ENCODE data around the gene RSPH1. TPM values are rescaled to one million over a fixed set of nuclear protein-coding genes. Genes with fewer than 3 reads are reported as not detected.

RSPH1 gene
- total RNA-seq, 3 donors from 2014 or later: not detected

GRCh38 chr21:42465008-42465802 lies 30.8 kb downstream of the RSPH1 start:
- Mint-ChIP-seq H3K4me1 (ENCODE audit: low read depth) (peaks cover 59% of the 10 kb centered on the region), H3K36me3 (ENCODE audit: insufficient read depth) (no peaks in the 10 kb centered on the region), H3K9me3 (no peaks in the 10 kb centered on the region), H3K4me3 (no peak overlapping the region), H3K27me3 (ENCODE audit: low read depth) (peaks cover 2% of the 10 kb centered on the region)
- no peak for ATAC-seq
- no peak for DNase-seq

GRCh38 chr21:42463861-42464515 lies 32.0 kb downstream of the RSPH1 start:
- no peaks in the 10 kb centered on the region for H3K9me3 Mint-ChIP-seq
- no peaks in the 10 kb centered on the region for H3K36me3 Mint-ChIP-seq (ENCODE audit: insufficient read depth)
- no peaks in the 10 kb centered on the region for H3K27me3 Mint-ChIP-seq (ENCODE audit: low read depth)

GRCh38 chr21:42461881-42462877 lies 33.8 kb downstream of the RSPH1 start:
- no peaks in the 10 kb centered on the region for H3K27me3 Mint-ChIP-seq (ENCODE audit: low read depth)
- DNase-seq: no peak
- no peak for ATAC-seq
- H3K9me3 Mint-ChIP-seq: no peaks in the 10 kb centered on the region
- peaks cover 60% of the 10 kb centered on the region for H3K4me1 Mint-ChIP-seq (ENCODE audit: low read depth)
- H3K4me3 Mint-ChIP-seq: no peak overlapping the region
- H3K36me3 Mint-ChIP-seq (ENCODE audit: insufficient read depth): no peaks in the 10 kb centered on the region

More at GRCh38 chr21:42463861-42464515, 32.0 kb downstream of the RSPH1 start:
- Mint-ChIP-seq H3K4me3 (peak overlapping the region; percentile 59), H3K4me1 (ENCODE audit: low read depth) (peaks cover 63% of the 10 kb centered on the region)
- DNase-seq: peak; percentile 67
- ATAC-seq: peak; percentile 57 to 80

GRCh38 chr21:42461185-42461520 lies 34.9 kb downstream of the RSPH1 start:
- no peaks in the 10 kb centered on the region for H3K36me3 Mint-ChIP-seq (ENCODE audit: insufficient read depth)
- H3K4me1 Mint-ChIP-seq (ENCODE audit: low read depth): peaks cover 70% of the 10 kb centered on the region
- H3K4me3 Mint-ChIP-seq: peak overlapping the region; percentile 5
- no peaks in the 10 kb centered on the region for H3K27me3 Mint-ChIP-seq (ENCODE audit: low read depth)
- DNase-seq (no peak), ATAC-seq (no peak)
- H3K9me3 Mint-ChIP-seq: no peaks in the 10 kb centered on the region

- no peak for DNase-seq
- Mint-ChIP-seq H3K9me3 (no peaks in the 10 kb centered on the region), H3K4me3 (peak overlapping the region; percentile 39), H3K27me3 (ENCODE audit: low read depth) (no peaks in the 10 kb centered on the region), H3K36me3 (ENCODE audit: insufficient read depth) (no peaks in the 10 kb centered on the region), H3K4me1 (ENCODE audit: low read depth) (peaks cover 70% of the 10 kb centered on the region)
- peak; percentile 12 to 49 for ATAC-seq
Measured at GRCh38 chr21:42460391-42461184, 35.4 kb downstream of the RSPH1 start.

GRCh38 chr21:42459546-42460215 lies 36.3 kb downstream of the RSPH1 start:
- Mint-ChIP-seq H3K27me3 (ENCODE audit: low read depth) (no peaks in the 10 kb centered on the region), H3K9me3 (no peaks in the 10 kb centered on the region), H3K4me3 (no peak overlapping the region), H3K4me1 (ENCODE audit: low read depth) (peaks cover 64% of the 10 kb centered on the region), H3K36me3 (ENCODE audit: insufficient read depth) (no peaks in the 10 kb centered on the region)
- DNase-seq (no peak), ATAC-seq (no peak)

GRCh38 chr21:42459082-42459460 lies 37.0 kb downstream of the RSPH1 start:
- H3K36me3 Mint-ChIP-seq (ENCODE audit: insufficient read depth): no peaks in the 10 kb centered on the region
- no peaks in the 10 kb centered on the region for H3K9me3 Mint-ChIP-seq
- no peak for ATAC-seq
- peaks cover 59% of the 10 kb centered on the region for H3K4me1 Mint-ChIP-seq (ENCODE audit: low read depth)
- H3K4me3 Mint-ChIP-seq: no peak overlapping the region
- DNase-seq: no peak
- H3K27me3 Mint-ChIP-seq (ENCODE audit: low read depth): no peaks in the 10 kb centered on the region

- peak; percentile 39 for DNase-seq
- Mint-ChIP-seq H3K4me3 (no peak overlapping the region), H3K27me3 (ENCODE audit: low read depth) (no peaks in the 10 kb centered on the region), H3K4me1 (ENCODE audit: low read depth) (peaks cover 34% of the 10 kb centered on the region), H3K36me3 (ENCODE audit: insufficient read depth) (no peaks in the 10 kb centered on the region), H3K9me3 (no peaks in the 10 kb centered on the region)
- peak; percentile 97 to 99 for ATAC-seq
Measured at GRCh38 chr21:42456457-42456856, 39.6 kb downstream of the RSPH1 start.

GRCh38 chr21:42455754-42456440 lies 40.1 kb downstream of the RSPH1 start:
- H3K9me3 Mint-ChIP-seq: no peaks in the 10 kb centered on the region

DNA sequence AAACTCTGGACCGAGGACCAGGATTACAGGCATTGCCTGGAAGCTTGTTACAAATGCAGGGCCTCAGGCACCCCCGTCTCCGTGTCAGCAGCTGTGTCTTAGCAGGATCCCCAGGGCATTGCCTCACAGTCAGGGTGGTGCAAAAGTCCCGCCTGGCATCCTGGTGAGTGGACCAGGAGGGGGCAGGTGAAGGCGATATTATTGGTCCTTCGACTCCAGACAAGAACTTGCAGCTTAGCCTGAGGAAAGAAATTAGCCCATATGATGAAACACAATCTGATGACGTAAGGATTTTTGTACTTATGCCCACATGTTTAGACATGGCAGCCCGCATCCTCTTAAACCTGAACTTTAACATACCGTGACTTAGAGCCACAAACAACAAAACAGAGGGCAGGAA lies 40.8 kb downstream of the RSPH1 start:
- no peak for ATAC-seq
- H3K27me3 Mint-ChIP-seq (ENCODE audit: low read depth): no peaks in the 10 kb centered on the region
- H3K36me3 Mint-ChIP-seq (ENCODE audit: insufficient read depth): no peaks in the 10 kb centered on the region
- no peak for DNase-seq
- no peaks in the 10 kb centered on the region for H3K9me3 Mint-ChIP-seq
- no peak overlapping the region for H3K4me3 Mint-ChIP-seq
- peaks cover 28% of the 10 kb centered on the region for H3K4me1 Mint-ChIP-seq (ENCODE audit: low read depth)

More at GRCh38 chr21:42455754-42456440, 40.1 kb downstream of the RSPH1 start:
- Mint-ChIP-seq H3K36me3 (ENCODE audit: insufficient read depth) (no peaks in the 10 kb centered on the region), H3K4me1 (ENCODE audit: low read depth) (peaks cover 29% of the 10 kb centered on the region), H3K4me3 (no peak overlapping the region), H3K27me3 (ENCODE audit: low read depth) (no peaks in the 10 kb centered on the region)
- no peak for DNase-seq
- ATAC-seq: no peak

GRCh38 chr21:42454786-42455185 lies 41.2 kb downstream of the RSPH1 start:
- Mint-ChIP-seq H3K4me1 (ENCODE audit: low read depth) (peaks cover 28% of the 10 kb centered on the region), H3K27me3 (ENCODE audit: low read depth) (no peaks in the 10 kb centered on the region), H3K9me3 (no peaks in the 10 kb centered on the region), H3K36me3 (ENCODE audit: insufficient read depth) (no peaks in the 10 kb centered on the region), H3K4me3 (no peak overlapping the region)
- ATAC-seq (no peak), DNase-seq (no peak)

- Mint-ChIP-seq H3K4me1 (ENCODE audit: low read depth) (peaks cover 30% of the 10 kb centered on the region), H3K27me3 (ENCODE audit: low read depth) (no peaks in the 10 kb centered on the region), H3K4me3 (no peak overlapping the region), H3K9me3 (no peaks in the 10 kb centered on the region), H3K36me3 (ENCODE audit: insufficient read depth) (peaks cover under 1% of the 10 kb centered on the region)
- DNase-seq (no peak), ATAC-seq (no peak)
Measured at GRCh38 chr21:42453986-42454570, 41.9 kb downstream of the RSPH1 start.

Measured in activated T-cell treated with anti-CD3 and anti-CD28 coated beads, Interleukin-2, amount 50 U/mL, for 4 hours (primary cell).